ENCODE measurements around the gene COQ5.
A peak's percentile ranks its signal among the peaks of the same experiment; 100 is the strongest.
"Not testable (repeated sequence)": the region's sequence is repeated elsewhere in the genome, so short reads cannot be mapped to it uniquely, and the experiment has no call there.

Gene COQ5

GRCh38 chr12:120529641-120530417, 871 bp upstream of the COQ5 start:
- Histone ChIP-seq H3K9me3 (ENCODE audit: insufficient read depth, low read length) (no peaks in the 10 kb centered on the region), H3K4me1 (ENCODE audit: insufficient read depth, insufficient read length) (no peaks in the 10 kb centered on the region), H3K9ac (ENCODE audit: insufficient read length, low read depth) (peak overlapping the region; percentile 96), H3K27me3 (ENCODE audit: insufficient read depth, insufficient read length) (no peaks in the 10 kb centered on the region), H3K4me3 (ENCODE audit: insufficient read length, low read depth) (peak overlapping the region; percentile 96), H3K36me3 (ENCODE audit: insufficient read depth, insufficient read length, low read length) (peaks cover 14% of the 10 kb centered on the region)
- no peak for TF ChIP-seq SUZ12 (IDR thresholded peaks at IDR 0.05; ENCODE audit: extremely low read depth, insufficient read depth, insufficient read length)
- no peak for TF ChIP-seq ZNF274 (IDR thresholded peaks at IDR 0.05; ENCODE audit: low read depth, low read length)
- TF ChIP-seq YY1 (IDR thresholded peaks at IDR 0.05; ENCODE audit: insufficient read depth, insufficient read length), result no peak
- no peak for DNase-seq (ENCODE audit: low read depth, low spot score)

GRCh38 chr12:120522568-120522967, 6.4 kb downstream of the COQ5 start:
- DNase-seq (ENCODE audit: low read depth, low spot score), result no peak
- no peaks in the 10 kb centered on the region for H3K4me1 ChIP-seq (ENCODE audit: insufficient read depth, insufficient read length)
- no peaks in the 10 kb centered on the region for H3K27me3 ChIP-seq (ENCODE audit: insufficient read depth, insufficient read length)
- H3K4me3 ChIP-seq (ENCODE audit: insufficient read length, low read depth), result no peak overlapping the region
- H3K9ac ChIP-seq (ENCODE audit: insufficient read length, low read depth), result no peak overlapping the region
- H3K9me3 ChIP-seq (ENCODE audit: insufficient read depth, low read length), result no peaks in the 10 kb centered on the region
- TF ChIP-seq SUZ12 (IDR thresholded peaks at IDR 0.05; ENCODE audit: extremely low read depth, insufficient read depth, insufficient read length) (no peak), YY1 (IDR thresholded peaks at IDR 0.05; ENCODE audit: insufficient read depth, insufficient read length) (no peak), ZNF274 (IDR thresholded peaks at IDR 0.05; ENCODE audit: low read depth, low read length) (no peak)
- peaks cover 76% of the 10 kb centered on the region for H3K36me3 ChIP-seq (ENCODE audit: insufficient read depth, insufficient read length, low read length)

- H3K36me3 ChIP-seq (ENCODE audit: insufficient read depth, insufficient read length, low read length), result peaks cover 85% of the 10 kb centered on the region
- not testable (repeated sequence) for H3K9ac ChIP-seq (ENCODE audit: insufficient read length, low read depth); H3K9me3 ChIP-seq (ENCODE audit: insufficient read depth, low read length); DNase-seq (ENCODE audit: low read depth, low spot score); H3K4me3 ChIP-seq (ENCODE audit: insufficient read length, low read depth); H3K4me1 ChIP-seq (ENCODE audit: insufficient read depth, insufficient read length); H3K27me3 ChIP-seq (ENCODE audit: insufficient read depth, insufficient read length)
Measured at GRCh38 chr12:120519324-120519723, 9.6 kb downstream of the COQ5 start.

- H3K4me3 ChIP-seq (ENCODE audit: insufficient read length, low read depth), result no peak overlapping the region
- DNase-seq (ENCODE audit: low read depth, low spot score), result no peak
- no peaks in the 10 kb centered on the region for H3K27me3 ChIP-seq (ENCODE audit: insufficient read depth, insufficient read length)
- no peak overlapping the region for H3K9ac ChIP-seq (ENCODE audit: insufficient read length, low read depth)
- H3K9me3 ChIP-seq (ENCODE audit: insufficient read depth, low read length), result no peaks in the 10 kb centered on the region
- H3K36me3 ChIP-seq (ENCODE audit: insufficient read depth, insufficient read length, low read length), result peaks cover 80% of the 10 kb centered on the region
- TF ChIP-seq ZNF274 (IDR thresholded peaks at IDR 0.05; ENCODE audit: low read depth, low read length), result no peak
- no peak for TF ChIP-seq SUZ12 (IDR thresholded peaks at IDR 0.05; ENCODE audit: extremely low read depth, insufficient read depth, insufficient read length)
- TF ChIP-seq YY1 (IDR thresholded peaks at IDR 0.05; ENCODE audit: insufficient read depth, insufficient read length), result no peak
- H3K4me1 ChIP-seq (ENCODE audit: insufficient read depth, insufficient read length), result no peaks in the 10 kb centered on the region
Measured at GRCh38 chr12:120515496-120515895, 13.5 kb downstream of the COQ5 start.

GRCh38 chr12:120514002-120514401, 15.0 kb downstream of the COQ5 start:
- H3K4me1 ChIP-seq (ENCODE audit: insufficient read depth, insufficient read length), result no peaks in the 10 kb centered on the region
- no peak for TF ChIP-seq ZNF274 (IDR thresholded peaks at IDR 0.05; ENCODE audit: low read depth, low read length)
- no peak for TF ChIP-seq YY1 (IDR thresholded peaks at IDR 0.05; ENCODE audit: insufficient read depth, insufficient read length)
- no peak for TF ChIP-seq SUZ12 (IDR thresholded peaks at IDR 0.05; ENCODE audit: extremely low read depth, insufficient read depth, insufficient read length)
- no peak overlapping the region for H3K9ac ChIP-seq (ENCODE audit: insufficient read length, low read depth)
- no peaks in the 10 kb centered on the region for H3K27me3 ChIP-seq (ENCODE audit: insufficient read depth, insufficient read length)
- peaks cover 81% of the 10 kb centered on the region for H3K36me3 ChIP-seq (ENCODE audit: insufficient read depth, insufficient read length, low read length)
- no peak for DNase-seq (ENCODE audit: low read depth, low spot score)
- no peak overlapping the region for H3K4me3 ChIP-seq (ENCODE audit: insufficient read length, low read depth)
- H3K9me3 ChIP-seq (ENCODE audit: insufficient read depth, low read length), result no peaks in the 10 kb centered on the region

- TF ChIP-seq SUZ12 (IDR thresholded peaks at IDR 0.05; ENCODE audit: extremely low read depth, insufficient read depth, insufficient read length) (no peak), ZNF274 (IDR thresholded peaks at IDR 0.05; ENCODE audit: low read depth, low read length) (no peak), YY1 (IDR thresholded peaks at IDR 0.05; ENCODE audit: insufficient read depth, insufficient read length) (no peak)
- Histone ChIP-seq H3K9ac (ENCODE audit: insufficient read length, low read depth) (no peak overlapping the region), H3K36me3 (ENCODE audit: insufficient read depth, insufficient read length, low read length) (peaks cover 74% of the 10 kb centered on the region), H3K9me3 (ENCODE audit: insufficient read depth, low read length) (no peaks in the 10 kb centered on the region), H3K27me3 (ENCODE audit: insufficient read depth, insufficient read length) (no peaks in the 10 kb centered on the region), H3K4me1 (ENCODE audit: insufficient read depth, insufficient read length) (no peaks in the 10 kb centered on the region), H3K4me3 (ENCODE audit: insufficient read length, low read depth) (no peak overlapping the region)
- DNase-seq (ENCODE audit: low read depth, low spot score), result no peak
Measured at GRCh38 chr12:120508537-120508936, 20.4 kb downstream of the COQ5 start.

GRCh38 chr12:120504587-120504986, 24.4 kb downstream of the COQ5 start:
- DNase-seq (ENCODE audit: low read depth, low spot score), result no peak
- no peaks in the 10 kb centered on the region for H3K9me3 ChIP-seq (ENCODE audit: insufficient read depth, low read length)
- no peak overlapping the region for H3K4me3 ChIP-seq (ENCODE audit: insufficient read length, low read depth)
- H3K36me3 ChIP-seq (ENCODE audit: insufficient read depth, insufficient read length, low read length), result peaks cover 76% of the 10 kb centered on the region
- TF ChIP-seq YY1 (IDR thresholded peaks at IDR 0.05; ENCODE audit: insufficient read depth, insufficient read length) (no peak), ZNF274 (IDR thresholded peaks at IDR 0.05; ENCODE audit: low read depth, low read length) (no peak), SUZ12 (IDR thresholded peaks at IDR 0.05; ENCODE audit: extremely low read depth, insufficient read depth, insufficient read length) (no peak)
- no peak overlapping the region for H3K9ac ChIP-seq (ENCODE audit: insufficient read length, low read depth)
- H3K4me1 ChIP-seq (ENCODE audit: insufficient read depth, insufficient read length), result no peaks in the 10 kb centered on the region
- no peaks in the 10 kb centered on the region for H3K27me3 ChIP-seq (ENCODE audit: insufficient read depth, insufficient read length)

Measured in NT2/D1 (cell line).